Stimulated activated CD4-positive, alpha-beta T cell treated with anti-CD3 and anti-CD28 coated beads, Interleukin-2, amount 100 ng/mL, for 48 hours (primary cell): ENCODE results near the gene ACP4.

Experiments used
- DNase-seq, 2 donors: peaks; one replicate each; pipeline ENCODE4 v3.0.0-alpha.2; 2020

The ACP4 gene

DNA sequence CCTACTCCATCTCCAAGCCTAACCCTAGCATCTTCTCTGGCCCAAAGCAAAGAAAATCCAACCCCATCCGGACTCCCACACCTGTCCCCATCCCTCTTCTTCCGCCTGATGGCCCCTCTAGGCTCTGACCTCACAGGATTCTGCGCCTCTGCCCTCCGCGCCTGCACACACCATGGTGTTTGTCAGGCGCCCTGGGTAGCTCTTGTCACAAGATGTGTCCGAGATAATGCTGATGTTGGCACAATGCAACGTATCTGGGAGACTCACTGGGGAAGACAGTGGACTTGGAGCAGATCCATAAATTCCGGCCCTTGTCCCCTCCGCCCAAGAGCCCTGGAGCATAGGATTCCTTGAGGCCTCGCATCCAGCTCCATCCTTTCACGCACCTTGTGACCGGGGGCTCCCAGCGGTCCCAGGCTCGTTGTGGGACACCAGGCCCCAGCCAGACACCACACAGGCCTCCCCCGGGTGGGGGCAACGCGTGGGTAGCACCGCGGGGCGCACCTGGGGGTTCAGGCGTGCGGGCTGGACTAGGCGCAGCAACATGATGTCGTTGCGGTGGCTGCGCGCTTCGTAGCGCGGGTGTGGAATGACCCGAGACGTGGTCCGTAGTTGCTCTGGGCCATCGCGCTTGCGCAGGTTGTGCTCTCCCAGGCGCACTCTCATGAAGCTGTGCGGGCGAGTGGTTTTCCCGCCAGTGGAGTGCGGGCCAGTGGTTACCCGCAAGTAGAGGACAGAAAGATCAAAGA lies 36.5 kb downstream of the ACP4 start:
- DNase-seq = no peak

- no peak for DNase-seq
Observed at GRCh38 chr19:50827476-50827875, 37.3 kb downstream of the ACP4 start.

GRCh38 chr19:50829801-50830200 lies 39.6 kb downstream of the ACP4 start:
- no peak for DNase-seq

DNA sequence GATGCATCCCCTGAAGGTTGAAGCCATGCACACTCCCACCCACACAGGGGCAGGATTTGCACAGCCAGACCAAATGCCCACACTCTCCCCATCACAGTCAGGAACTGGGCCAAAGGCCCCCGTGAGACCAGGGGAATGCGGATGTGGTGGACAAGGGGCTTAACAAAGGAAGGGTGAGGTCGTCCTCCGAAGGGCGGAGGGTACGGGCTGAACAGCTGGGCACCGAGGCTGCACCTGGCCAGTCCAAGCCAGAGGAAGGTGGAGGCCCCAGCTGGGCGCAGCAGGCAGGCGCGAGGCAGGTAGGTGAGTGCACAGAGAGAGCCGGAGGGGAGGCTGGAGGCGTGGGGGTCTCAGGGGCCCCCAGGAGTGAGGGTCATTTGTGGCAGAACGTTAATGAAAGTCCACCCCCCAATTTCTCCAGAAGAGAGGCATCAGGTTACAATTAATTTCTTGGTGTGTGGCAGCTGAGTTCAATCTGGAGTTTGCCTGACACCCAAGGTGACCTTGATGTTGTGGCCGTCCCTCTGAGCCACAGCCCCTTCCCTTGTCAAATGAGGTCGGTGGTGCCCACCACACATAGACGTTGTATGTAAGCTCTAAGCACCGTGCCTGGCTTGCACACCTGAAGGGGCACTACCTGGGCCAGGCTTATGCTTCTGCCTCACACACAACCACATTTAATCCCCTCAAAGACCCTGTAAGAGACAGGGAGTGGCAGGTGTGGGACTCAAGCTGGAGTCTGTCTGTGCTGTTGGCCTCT lies 40.2 kb downstream of the ACP4 start:
- no peak for DNase-seq

GRCh38 chr19:50831026-50831396 lies 40.8 kb downstream of the ACP4 start:
- DNase-seq = no peak

DNA sequence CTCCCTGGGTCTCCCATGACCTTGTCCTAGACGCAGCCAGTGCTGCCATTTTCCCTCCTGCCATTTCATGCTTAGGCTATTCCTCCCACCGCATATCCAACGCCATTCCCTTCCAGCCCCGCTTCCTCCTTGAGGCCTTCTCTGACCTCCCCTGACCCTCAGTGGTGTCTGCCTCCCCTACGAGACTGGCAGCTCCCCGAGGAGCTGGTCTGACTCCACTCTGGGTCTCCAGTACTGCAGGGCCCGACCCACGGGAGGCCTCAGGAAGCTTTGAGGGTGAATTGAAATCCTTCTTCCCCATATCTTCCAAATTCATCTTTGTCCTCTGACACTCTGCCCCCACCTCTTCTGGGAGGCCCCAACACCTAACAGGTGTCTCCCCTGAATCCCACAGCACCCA lies 42.5 kb downstream of the ACP4 start:
- no peak for DNase-seq

- no peak for DNase-seq
Observed at GRCh38 chr19:50833117-50833801, 43.0 kb downstream of the ACP4 start, which contains the start of gene KLK15. Gene KLK15 (minus strand): TSS chr19:50833574. CDS start chr19:50831492, 2,082 bp downstream.

DNA sequence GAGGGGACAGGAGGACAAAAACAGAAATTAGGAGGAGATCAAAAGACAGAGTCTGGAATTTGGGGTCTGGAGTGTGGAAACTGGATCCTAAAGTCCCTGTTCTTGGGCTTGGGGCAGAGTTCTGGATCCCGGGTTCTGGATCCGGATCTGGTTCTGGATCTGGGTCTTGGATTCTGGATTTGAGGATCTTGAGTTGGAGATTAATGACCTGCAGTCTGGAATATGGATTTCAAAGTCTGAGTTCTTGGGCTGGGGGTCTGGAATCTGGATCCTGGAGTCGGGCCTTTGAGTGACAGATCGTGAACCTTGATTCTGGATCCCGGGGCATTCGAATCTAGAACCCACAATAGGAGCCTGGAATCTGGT lies 43.6 kb downstream of the ACP4 start:
- no peak for DNase-seq

- no peak for DNase-seq
Observed at GRCh38 chr19:50835103-50835784, 45.0 kb downstream of the ACP4 start.

DNA sequence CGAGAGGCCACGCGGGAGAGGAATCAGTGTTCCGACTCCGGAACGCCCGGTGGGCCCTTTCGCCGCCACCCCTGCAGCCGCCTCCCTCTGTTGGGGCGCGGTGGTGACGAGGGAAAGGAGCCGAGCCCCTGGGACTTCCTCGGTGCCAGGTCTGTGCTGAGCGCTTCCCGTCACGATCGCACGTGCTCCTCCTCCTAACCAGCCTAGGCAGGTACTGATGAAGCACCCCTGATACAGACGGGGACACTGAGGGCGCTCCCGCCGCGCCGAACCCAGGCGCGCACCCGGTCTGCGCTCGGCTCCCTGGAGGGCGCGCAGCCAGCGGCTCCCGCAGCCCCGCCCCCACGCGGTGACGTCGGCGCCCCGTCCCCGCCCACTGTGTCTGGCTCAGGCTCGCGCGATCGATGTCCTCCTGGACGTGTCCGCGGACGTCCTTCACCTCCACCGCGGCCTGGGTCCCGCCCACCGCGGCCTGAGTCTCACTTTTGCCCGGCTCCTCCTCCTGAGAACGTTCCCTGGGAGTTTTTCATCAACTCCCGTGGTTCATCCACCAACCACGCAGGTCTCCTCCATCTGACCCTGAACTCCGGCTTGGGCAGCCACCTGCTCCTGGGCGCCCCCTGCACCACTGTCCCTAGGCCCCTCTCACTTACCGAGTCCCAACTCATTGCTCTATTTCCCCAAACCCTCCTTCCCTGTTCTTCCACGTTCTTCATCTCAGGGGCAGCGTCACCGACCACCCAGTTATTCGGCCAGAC lies 45.7 kb downstream of the ACP4 start:
- peak; percentile 72 to 79 for DNase-seq

DNA sequence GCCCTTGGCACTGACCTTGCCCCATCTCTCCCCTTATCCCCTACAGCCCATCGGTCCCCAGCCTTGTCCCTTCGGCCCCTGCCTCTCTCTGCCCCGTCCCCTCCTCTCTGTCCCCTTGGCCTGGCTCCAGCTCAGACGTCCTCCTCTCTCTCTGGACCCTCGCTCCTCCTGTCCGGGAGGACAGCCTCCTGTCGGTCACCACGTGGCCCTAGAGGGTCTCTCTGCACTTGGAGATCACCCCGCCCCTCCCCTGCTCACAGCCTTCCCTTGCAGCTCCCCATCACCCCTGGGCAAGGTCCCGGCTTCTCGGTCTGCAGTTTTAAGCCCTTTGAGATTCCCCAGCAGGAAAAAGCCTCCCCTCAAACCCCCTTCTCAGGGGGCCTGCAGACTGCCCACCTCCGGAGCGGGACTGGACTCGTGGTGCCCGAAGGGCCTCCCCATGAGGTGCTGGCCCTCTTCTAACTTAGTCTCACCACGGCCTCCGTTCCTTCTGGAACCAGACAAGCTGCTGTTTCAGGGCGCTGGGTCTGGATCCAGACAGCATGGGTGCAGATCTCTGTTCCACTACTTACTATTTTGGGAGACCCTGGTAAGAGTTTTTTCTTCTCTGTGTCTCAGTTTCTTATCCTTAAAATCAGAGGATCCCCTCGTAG lies 46.5 kb downstream of the ACP4 start:
- DNase-seq = no peak

DNA sequence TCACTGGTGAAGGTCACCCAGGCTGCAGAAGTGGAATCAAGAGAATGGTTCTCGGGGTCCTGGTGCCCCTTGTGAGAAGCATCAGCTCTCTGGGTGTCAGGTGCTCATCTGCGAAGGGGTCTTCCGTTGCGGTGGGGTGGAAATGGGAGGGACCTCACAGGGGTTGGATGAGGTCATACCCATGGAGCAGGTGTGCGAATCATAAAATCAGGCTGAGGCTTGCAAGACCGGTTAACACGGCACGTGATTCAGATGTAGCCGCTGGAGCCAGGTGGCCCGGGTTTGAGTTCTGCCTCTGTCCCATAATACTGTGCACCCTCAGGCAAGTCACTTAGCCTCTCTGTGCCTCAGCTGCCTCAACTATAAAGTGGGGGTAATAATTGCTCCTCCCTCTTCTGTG lies 47.1 kb downstream of the ACP4 start:
- DNase-seq = no peak

- DNase-seq = no peak
Observed at GRCh38 chr19:50838239-50838638, 48.0 kb downstream of the ACP4 start.

DNA sequence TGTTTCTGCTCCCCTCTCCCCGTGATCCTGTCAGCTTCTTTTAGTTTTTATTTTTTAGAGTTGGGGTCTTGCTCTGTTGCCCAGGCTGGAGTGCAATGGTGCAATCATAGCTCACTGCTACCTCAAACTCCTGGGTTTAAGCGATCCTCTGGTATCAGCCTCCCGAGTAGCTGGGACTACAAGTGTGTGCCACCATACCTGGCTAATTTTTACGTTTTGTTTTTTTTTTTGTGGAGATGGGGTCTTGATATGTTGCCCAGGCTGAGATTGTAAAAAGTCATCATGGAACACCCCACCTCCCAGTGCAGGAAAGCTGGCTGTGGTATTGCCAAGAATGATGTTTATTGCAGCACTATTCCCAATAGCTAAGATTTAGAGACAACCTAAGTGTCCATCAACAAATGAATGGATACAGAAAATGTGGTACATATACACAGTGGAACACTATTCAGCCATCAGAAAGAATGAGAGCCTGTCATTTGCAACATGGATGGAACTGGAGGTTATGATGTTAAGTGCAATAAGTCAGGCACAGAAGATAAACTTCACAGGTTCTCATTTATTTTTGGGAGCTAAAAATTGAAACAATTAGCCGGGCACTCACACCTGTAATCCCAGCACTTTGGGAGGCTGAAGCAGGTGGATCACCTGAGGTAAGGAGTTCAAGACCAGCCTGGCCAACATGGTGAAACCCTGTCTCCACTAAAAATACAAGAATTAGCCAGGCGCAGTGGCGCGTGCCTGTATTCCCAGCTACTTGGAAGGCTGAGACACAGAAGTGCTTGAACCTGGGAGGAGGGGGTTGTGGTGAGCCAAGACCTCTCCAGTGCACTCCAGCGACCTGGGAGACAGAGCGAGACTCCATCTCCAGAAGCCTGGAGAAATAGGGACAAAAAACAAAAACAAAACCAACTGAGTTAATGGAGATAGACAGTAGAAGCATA lies 49.8 kb downstream of the ACP4 start:
- DNase-seq = no peak

GRCh38 chr19:50842130-50842529 lies 51.9 kb downstream of the ACP4 start:
- no peak for DNase-seq

- DNase-seq = no peak
Observed at GRCh38 chr19:50843205-50843604, 53.0 kb downstream of the ACP4 start.

DNA sequence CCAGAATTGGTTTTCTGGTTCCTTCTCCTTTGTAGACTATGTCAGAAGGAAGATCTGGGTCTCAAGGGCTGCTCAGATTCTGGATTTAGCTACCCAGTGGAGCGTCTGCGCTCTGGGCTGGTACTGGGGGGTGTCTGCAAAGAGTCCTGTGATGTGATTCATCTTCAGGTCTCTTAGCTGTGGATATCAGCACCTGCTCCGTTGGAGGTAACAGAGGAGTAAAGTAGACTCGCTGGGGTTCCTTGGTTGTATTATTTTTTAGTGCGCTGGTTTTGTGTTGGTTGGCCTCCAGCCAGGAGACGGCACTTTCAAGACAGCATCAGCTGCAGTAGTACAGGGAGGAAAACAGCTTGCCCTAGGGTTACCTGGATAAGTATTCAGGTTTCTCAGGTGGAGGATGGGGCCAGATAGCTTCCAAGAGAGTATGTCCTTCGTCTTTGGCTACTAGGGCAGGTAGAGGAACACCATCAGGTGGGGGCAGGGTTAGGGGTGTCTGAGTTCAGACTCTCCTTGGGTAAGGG lies 53.5 kb downstream of the ACP4 start:
- DNase-seq = no peak

DNA sequence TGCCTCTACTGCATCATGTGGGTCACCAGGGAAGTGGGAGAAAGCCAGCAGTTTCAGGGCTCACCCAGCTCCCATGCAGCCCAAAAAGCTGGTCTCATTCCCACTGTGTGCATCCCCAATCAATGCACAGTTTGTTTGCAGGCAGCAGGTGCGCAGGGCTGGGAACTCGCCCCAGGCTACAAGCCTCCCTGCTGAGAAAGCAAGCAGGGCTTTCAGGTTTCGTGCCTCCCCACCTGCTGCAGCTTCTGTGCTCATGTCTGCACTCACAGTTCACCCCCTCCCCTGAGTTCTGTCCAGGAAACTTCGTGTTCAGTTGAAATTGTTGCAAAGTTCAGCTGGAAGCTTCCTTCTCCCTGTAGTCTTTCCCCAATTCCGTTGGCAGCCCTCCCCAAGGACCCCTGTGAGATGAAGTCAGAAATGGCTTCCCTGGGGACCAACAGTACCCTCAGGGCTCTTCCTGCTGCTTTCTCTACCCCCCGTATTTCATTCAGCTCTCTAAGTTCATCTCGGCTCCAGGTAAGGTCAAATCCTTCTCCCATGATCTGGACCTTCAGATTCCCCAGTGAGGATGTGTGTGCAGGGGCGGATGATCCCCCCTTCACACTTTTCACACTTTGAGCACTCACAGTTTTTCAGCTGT lies 54.2 kb downstream of the ACP4 start:
- no peak for DNase-seq
